H1 (cell line): ENCODE data around the gene THAP7. TPM values are rescaled to one million over a fixed set of nuclear protein-coding genes. Genes with fewer than 3 reads are reported as not detected.

Experiments
- CTCF ChIA-PET: fragments of 300-600 bp; sonication (Branson Sonifier 250); formaldehyde crosslinking; loops from one replicate; lab custom pipeline; 2021; ENCODE audit not compliant: partially characterized antibody; lab: Charles Lee
- POLR2A ChIA-PET: fragments of 300-600 bp; sonication (Branson Sonifier 250); formaldehyde crosslinking; loops from one replicate; lab custom pipeline; 2021; ENCODE audit warnings: inconsistent platforms; ENCODE audit not compliant: partially characterized antibody; lab: Charles Lee
- DNase-seq, 2 experiments: peaks; one replicate each; pipeline versions ENCODE4 v3.0.0 to v3.0.0-alpha.2; 2010 to 2022; ENCODE audit warnings: low spot score in 2 of 2, low read depth in 1 of 2, mixed read lengths in 1 of 2
- FAIRE-seq: peaks from 2 replicates; lab custom pipeline; 2011; peaks lifted over from hg19 to GRCh38; lab: Jason Lieb, UNC
- H2AFZ ChIP-seq: 2 replicates; pipeline ENCODE4 v1.8.1; 2012; ENCODE audit warnings: low read length, inconsistent platforms
- H2AK5ac ChIP-seq: 2 replicates; pipeline ENCODE4 v1.6.1; 2013; ENCODE audit warnings: low read depth, low read length
- H2BK120ac ChIP-seq: replicated peaks from 2 replicates; pipeline ENCODE3; 2013; ENCODE audit warnings: low read depth, low read length, inconsistent platforms
- H2BK12ac ChIP-seq: 2 replicates; pipeline ENCODE4 v1.6.1; 2013; ENCODE audit warnings: low read depth, low read length
- H2BK15ac ChIP-seq: 2 replicates; pipeline ENCODE4 v1.6.1; 2013; ENCODE audit warnings: low read length
- H2BK20ac ChIP-seq: 2 replicates; pipeline ENCODE4 v1.6.1; 2013; ENCODE audit warnings: low read length
- H2BK5ac ChIP-seq: 2 replicates; pipeline ENCODE4 v1.6.1; 2013; ENCODE audit warnings: low read depth, low read length
- H3K14ac ChIP-seq: 2 replicates; pipeline ENCODE4 v1.6.1; 2013; ENCODE audit warnings: inconsistent platforms; ENCODE audit not compliant: insufficient read length
- H3K18ac ChIP-seq: 2 replicates; pipeline ENCODE4 v1.6.1; 2013; ENCODE audit warnings: low read length; ENCODE audit errors: extremely low read depth
- H3K23ac ChIP-seq: 2 replicates; pipeline ENCODE4 v1.6.1; 2013; ENCODE audit warnings: inconsistent platforms; ENCODE audit not compliant: insufficient read length
- H3K23me2 ChIP-seq: 2 replicates; pipeline ENCODE4 v1.6.1; 2013; ENCODE audit warnings: low read depth, low read length
- H3K27ac ChIP-seq: 2 replicates; pipeline ENCODE4 v1.6.1; 2011; ENCODE audit warnings: low read depth, low read length, inconsistent platforms
- H3K27me3 ChIP-seq, 4 experiments: replicated peaks in 1 of 4; 1 replicate in 1 of 4; 2 replicates in 3 of 4; pipeline versions ENCODE4 v1.6.1 to v1.8.1; 2011 to 2013; ENCODE audit warnings: low read length in 3 of 4, mild to moderate bottlenecking in 3 of 4, inconsistent platforms in 2 of 4, mixed read lengths in 2 of 4, moderate library complexity in 1 of 4; ENCODE audit not compliant: control insufficient read depth in 3 of 4, insufficient read depth in 3 of 4; ENCODE audit errors: extremely low read depth in 1 of 4
- H3K36me3 ChIP-seq, 4 experiments: 2 replicates each; pipeline versions ENCODE4 v1.6.1 to v1.8.1; 2011 to 2013; ENCODE audit warnings: mild to moderate bottlenecking in 4 of 4, low read length in 3 of 4, moderate library complexity in 2 of 4, control low read depth in 1 of 4, inconsistent platforms in 1 of 4; ENCODE audit not compliant: insufficient read depth in 4 of 4, control insufficient read depth in 2 of 4
- H3K4ac ChIP-seq: replicated peaks from 2 replicates; pipeline ENCODE3; 2013; ENCODE audit warnings: low read length, low read depth, mixed read lengths, inconsistent platforms; ENCODE audit not compliant: insufficient read length
- H3K4me1 ChIP-seq, 4 experiments: replicated peaks in 1 of 4; 1 replicate in 1 of 4; 2 replicates in 3 of 4; pipeline versions ENCODE4 v1.6.1 to v1.8.1; 2011 to 2013; ENCODE audit warnings: low read length in 3 of 4, inconsistent platforms in 2 of 4, mixed read lengths in 1 of 4; ENCODE audit not compliant: insufficient read depth in 4 of 4, control insufficient read depth in 3 of 4
- H3K4me2 ChIP-seq, 2 experiments: 2 replicates each; pipeline versions ENCODE4 v1.6.1 to v1.8.1; 2011 to 2013; ENCODE audit warnings: low read depth in 2 of 2, low read length in 2 of 2, control low read depth in 1 of 2, inconsistent platforms in 1 of 2, mild to moderate bottlenecking in 1 of 2; ENCODE audit not compliant: insufficient read depth in 1 of 2
- H3K4me3 ChIP-seq, 4 experiments: fragments of 200-600, 300-600 bp in 1 of 4; sonication (generic), shearing (Covaris generic), sonication (Bioruptor Twin) in 1 of 4; 2 replicates each; pipeline versions ENCODE4 v1.5.1 to v1.8.1; 2011 to 2016; ENCODE audit warnings: low read length in 4 of 4, low read depth in 3 of 4, control low read depth in 2 of 4, inconsistent platforms in 2 of 4, mild to moderate bottlenecking in 2 of 4, mixed read lengths in 1 of 4, moderate library complexity in 1 of 4; ENCODE audit not compliant: insufficient read depth in 2 of 4; ENCODE audit errors: extremely low read depth in 1 of 4
- H3K56ac ChIP-seq: replicated peaks from 2 replicates; pipeline ENCODE3; 2013; ENCODE audit warnings: low read depth, mild to moderate bottlenecking, mixed read lengths, low read length, inconsistent platforms; ENCODE audit not compliant: insufficient read length
- H3K79me1 ChIP-seq: 2 replicates; pipeline ENCODE4 v1.6.1; 2013; ENCODE audit warnings: low read depth, low read length, control low read depth
- H3K79me2 ChIP-seq, 2 experiments: 2 replicates each; pipeline versions ENCODE4 v1.6.1 to v1.8.1; 2012 to 2013; ENCODE audit warnings: low read length in 2 of 2, mild to moderate bottlenecking in 2 of 2, inconsistent platforms in 1 of 2; ENCODE audit not compliant: insufficient read depth in 2 of 2, control insufficient read depth in 1 of 2
- H3K9ac ChIP-seq, 4 experiments: replicated peaks in 1 of 4; 1 replicate in 1 of 4; 2 replicates in 3 of 4; pipeline versions ENCODE4 v1.6.1 to v1.8.1; 2011 to 2013; ENCODE audit warnings: low read depth in 3 of 4, low read length in 3 of 4, control low read depth in 2 of 4, mild to moderate bottlenecking in 2 of 4, moderate library complexity in 2 of 4, inconsistent platforms in 1 of 4; ENCODE audit errors: extremely low read depth in 1 of 4
- H3K9me3 ChIP-seq, 2 experiments: 2 replicates each; pipeline versions ENCODE4 v1.6.1 to v1.8.1; 2012 to 2013; ENCODE audit warnings: mild to moderate bottlenecking in 2 of 2, moderate library complexity in 2 of 2, control low read depth in 1 of 2, inconsistent platforms in 1 of 2, low read depth in 1 of 2, low read length in 1 of 2, mixed read lengths in 1 of 2; ENCODE audit not compliant: insufficient read depth in 2 of 2
- H4K20me1 ChIP-seq, 2 experiments: replicated peaks in 1 of 2; 2 replicates each; pipeline versions ENCODE3 to v1.8.1; 2011 to 2013; ENCODE audit warnings: inconsistent platforms in 2 of 2, low read length in 2 of 2, mild to moderate bottlenecking in 1 of 2; ENCODE audit not compliant: insufficient read depth in 2 of 2, control insufficient read depth in 1 of 2
- H4K5ac ChIP-seq: 2 replicates; pipeline ENCODE4 v1.6.1; 2013; ENCODE audit warnings: low read length, low read depth, mixed read lengths, inconsistent platforms; ENCODE audit not compliant: insufficient read length
- H4K8ac ChIP-seq: 2 replicates; pipeline ENCODE4 v1.8.0; 2013; ENCODE audit warnings: mild to moderate bottlenecking, moderate library complexity, low read length, inconsistent platforms; ENCODE audit not compliant: insufficient read depth; ENCODE audit errors: extremely low read depth
- H4K91ac ChIP-seq: replicated peaks from 2 replicates; pipeline ENCODE3; 2013; ENCODE audit warnings: low read length, mixed read lengths, inconsistent platforms; ENCODE audit not compliant: insufficient read length
- ASH2L ChIP-seq: fragments of 200-600, 300-600 bp; sonication (generic); IDR thresholded peaks from one replicate; pipeline ENCODE4 v1.7.1; 2017; ENCODE audit warnings: low read length
- BCL11A ChIP-seq, 2 experiments: IDR thresholded peaks; one replicate each; pipeline ENCODE4 v1.6.1; 2011; ENCODE audit warnings: low read depth in 2 of 2, low read length in 2 of 2, mild to moderate bottlenecking in 2 of 2
- CHD1 ChIP-seq: IDR thresholded peaks from 2 replicates; pipeline ENCODE4 v1.6.1; 2012; ENCODE audit warnings: low read depth, low read length, improper control_type of control experiment
- EP300 ChIP-seq, 2 experiments: IDR thresholded peaks; 1 replicate in 1 of 2; 2 replicates in 1 of 2; pipeline ENCODE4 v1.6.1; 2011 to 2012; ENCODE audit warnings: low read depth in 2 of 2, low read length in 2 of 2, mild to moderate bottlenecking in 2 of 2, borderline replicate concordance in 1 of 2, inconsistent platforms in 1 of 2, moderate library complexity in 1 of 2
- JUND ChIP-seq: IDR thresholded peaks from 2 replicates; pipeline ENCODE4 v1.6.1; 2011; ENCODE audit warnings: mild to moderate bottlenecking, improper control_type of control experiment, low read length
- PHF8 ChIP-seq: fragments of 200-600 bp; sonication (generic); conservative IDR thresholded peaks from 2 replicates; pipeline ENCODE4 v1.7.1; 2012; ENCODE audit warnings: low read depth, mild to moderate bottlenecking, inconsistent platforms, low read length, moderate library complexity
- SP2 ChIP-seq: IDR thresholded peaks from 2 replicates; pipeline ENCODE4 v1.6.1; 2012; ENCODE audit warnings: mild to moderate bottlenecking, low read length, inconsistent platforms
- TBP ChIP-seq: IDR thresholded peaks from 2 replicates; pipeline ENCODE4 v1.6.1; 2011; ENCODE audit warnings: low read depth, low read length, improper control_type of control experiment
- WGBS, 2 experiments: shearing (Covaris generic) in 1 of 2; methylation state at CpG; one replicate each; pipeline versions ENCODE4 v1.1.6 to v1.1.7; 2013 to 2015; ENCODE audit warnings: low lambda C conversion rate in 2 of 2, mixed read lengths in 2 of 2, inconsistent platforms in 1 of 2, low coverage in 1 of 2, missing lambda C conversion rate in 1 of 2; ENCODE audit not compliant: insufficient replicate concordance in 2 of 2, insufficient coverage in 1 of 2, insufficient read length in 1 of 2; ENCODE audit errors: extremely low coverage in 1 of 2, missing lambda C conversion rate in 1 of 2; 5-methylcytosine and 5-hydroxymethylcytosine counted together
- polyA plus RNA-seq, 7 experiments: library from polyadenylated mRNA; depleted of rRNA in 3 of 7; stranded (reverse) in 5 of 7; unstranded in 2 of 7; fragments of >200 nt in 5 of 7; fragments of 200-250 nt in 2 of 7; gene quantifications; 1 replicate in 5 of 7; 2 replicates in 1 of 7; 4 replicates in 1 of 7; pipeline versions ENCODE4 v1.2.1 to v1.2.3, GENCODE V29; 2011 to 2013; ENCODE audit warnings: missing spikeins in 2 of 7, mixed read lengths in 2 of 7
- total RNA-seq: library from RNA; stranded (reverse); fragmentation: NEBNext Ultra II Directional; extraction: Animal tissue kit (Norgen Biotek cat#: 25700); gene quantifications from 2 replicates; pipeline ENCODE4 v1.2.1, GENCODE V29; 2021

THAP7 gene
- total and polyA plus RNA-seq, 2 of the 8 experiments (the other 6 are each of a cell fraction or from before 2014, with no cell fraction given): 16.9 to 32.5 TPM

DNA sequence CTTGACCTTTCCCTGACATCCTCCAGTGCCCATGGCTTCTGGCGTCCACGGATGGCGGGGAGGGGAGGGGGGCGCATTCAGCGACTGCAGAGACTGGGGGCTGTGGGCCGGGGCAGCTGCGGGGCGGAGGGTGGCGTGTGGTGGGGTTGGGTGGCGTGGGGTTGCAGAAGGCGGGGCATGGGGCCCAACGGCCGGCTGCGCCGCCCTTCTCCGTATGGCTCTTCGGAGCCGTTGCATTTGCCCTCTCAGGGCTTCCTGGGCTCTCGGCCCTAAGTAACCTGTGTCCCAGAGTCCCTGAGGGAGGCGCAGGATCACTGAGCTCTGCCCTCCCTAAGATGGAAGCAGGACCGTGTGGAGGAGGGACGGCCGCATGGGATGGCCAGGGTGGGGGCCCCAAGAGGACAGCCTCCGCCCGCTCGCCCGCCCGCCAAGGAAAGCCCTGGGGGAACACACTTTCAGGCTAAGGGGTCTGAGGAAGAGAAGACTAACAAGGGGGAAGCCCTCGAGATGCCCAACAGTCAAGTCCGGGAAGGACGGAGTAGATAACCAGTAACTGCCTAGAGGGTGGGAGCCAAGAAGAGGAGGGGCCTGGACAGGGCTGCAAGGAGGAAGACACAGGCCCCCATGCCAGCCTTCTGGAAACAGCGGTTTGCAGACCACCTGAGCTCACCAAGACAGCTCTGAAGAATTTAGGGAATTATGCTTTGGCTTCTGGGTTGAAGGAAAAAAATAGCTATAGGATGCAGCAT lies 44.1 kb downstream of the THAP7 start:
- H3K14ac ChIP-seq: no peak overlapping the region
- POLR2A ChIA-PET: interaction anchor here (1.2 to 2.2 kb wide), 7 partner anchors 10 to 216 kb away, joined by 4 to 7 read pairs (median 5); partner anchors contain the start of genes AIFM3, CRKL and LZTR1
- no peak for FAIRE-seq

More for the DNA sequence above, 44.1 kb downstream of the THAP7 start:
- Histone ChIP-seq H3K79me2 (no peaks in the 10 kb centered on the region), H3K4me2 (peak overlapping the region; percentile 88 to 95), H2AFZ (peak overlapping the region; percentile 43; the same call in 1 of the 2 replicates), H3K4ac (no peak overlapping the region), H3K23ac (no peak overlapping the region), H3K4me3 (peak overlapping the region; percentile 68 to 79 (median 74)), H4K8ac (no peak overlapping the region), H3K27ac (no peak overlapping the region), H2BK12ac (peak overlapping the region; percentile 87; the same call in 1 of the 2 replicates), H3K36me3 (peaks cover 0 to 9% (median 2%) of the 10 kb centered on the region in 4 experiments; a peak in 6 of 8 replicates), H2BK15ac (no peak overlapping the region), H3K9me3 (no peaks in the 10 kb centered on the region), H3K23me2 (peaks cover 12% of the 10 kb centered on the region), H2BK5ac (peak overlapping the region; percentile 66; the same call in 1 of the 2 replicates), H2BK20ac (no peak overlapping the region), H3K4me1 (peaks cover 0 to 9% (median 5%) of the 10 kb centered on the region in 4 experiments; a peak in 6 of 7 replicates), H4K5ac (no peak overlapping the region), H4K91ac (no peak overlapping the region), H2AK5ac (no peak overlapping the region), H2BK120ac (no peak overlapping the region), H3K9ac (no peak overlapping the region; a peak in 2 of 7 replicates), H3K56ac (no peak overlapping the region), H3K79me1 (peaks cover 5% of the 10 kb centered on the region; the same call in 1 of the 2 replicates), H3K18ac (peak overlapping the region; percentile 24; the same call in 1 of the 2 replicates), H3K27me3 (peaks cover 0 to 12% (median 8%) of the 10 kb centered on the region in 4 experiments; a peak in 5 of 7 replicates), H4K20me1 (peaks cover 4 to 10% of the 10 kb centered on the region in 2 experiments)
- CTCF ChIA-PET: interaction anchor here (0.6 to 13.5 kb wide), 12 partner anchors 9 to 153 kb away, joined by 3 to 115 read pairs (median 4); partner anchors contain the start of gene AIFM3
- 11% methylated on average over 16 of the region's 32 CpGs; no CpG with 5 or more reads in 1 of the 2 experiments for WGBS, 2 experiments
- TF ChIP-seq SP2 (no peak), CHD1 (no peak), ASH2L (peak; percentile 21), BCL11A (IDR thresholded peaks at IDR 0.05; ENCODE audit: low read depth in 2 of 2, low read length in 2 of 2) (no peak), TBP (0 out of 2 replicates have a peak, but pooled peaks have one; percentile 29), EP300 (IDR thresholded peaks at IDR 0.05; ENCODE audit: borderline replicate concordance in 1 of 2, low read depth in 2 of 2, low read length in 2 of 2) (no peak), JUND (no peak), PHF8 (0 out of 2 replicates have a peak, but pooled peaks have one; percentile 25)
- DNase-seq: peak in 1 of 2 experiments; percentile 70
